Loucy (cell line): ENCODE results near the gene SYT8.

Experiments used
- H2AFZ ChIP-seq: fragments of 200-600 bp; sonication (generic); 2 replicates; pipeline ENCODE4 v1.6.0; 2016; ENCODE audit warnings: antibody characterized with exemption, mild to moderate bottlenecking, low read length, moderate library complexity
- H3F3A ChIP-seq: fragments of 200-600 bp; 2 replicates; pipeline ENCODE4 v1.6.0; 2016; ENCODE audit warnings: antibody characterized with exemption, low read depth, mild to moderate bottlenecking
- H3K27me3 ChIP-seq: fragments of 200-600 bp; sonication (generic); 2 replicates; pipeline ENCODE4 v1.6.1; 2014; ENCODE audit warnings: low read length, mild to moderate bottlenecking; ENCODE audit not compliant: insufficient read depth, poor library complexity, severe bottlenecking
- H3K36me3 ChIP-seq: fragments of 200-600 bp; sonication (generic); 2 replicates; pipeline ENCODE4 v1.6.1; 2016; ENCODE audit warnings: low read length; ENCODE audit not compliant: insufficient read depth
- H3K4me1 ChIP-seq: fragments of 200-600 bp; sonication (generic); 2 replicates; pipeline ENCODE4 v1.5.1; 2014; ENCODE audit warnings: low read length, mild to moderate bottlenecking; ENCODE audit not compliant: insufficient read depth, poor library complexity, severe bottlenecking
- H3K4me2 ChIP-seq: fragments of 200-600 bp; sonication (generic); 2 replicates; pipeline ENCODE4 v1.6.0; 2014; ENCODE audit warnings: antibody characterized with exemption, low read length, low read depth, mild to moderate bottlenecking; ENCODE audit not compliant: poor library complexity, severe bottlenecking
- H3K4me3 ChIP-seq: fragments of 200-600 bp; sonication (generic); 2 replicates; pipeline ENCODE4 v1.5.1; 2014; ENCODE audit warnings: low read length, mild to moderate bottlenecking, mixed read lengths; ENCODE audit not compliant: poor library complexity, severe bottlenecking
- H3K79me2 ChIP-seq: fragments of 200-600 bp; sonication (generic); 2 replicates; pipeline ENCODE4 v1.6.1; 2014; ENCODE audit warnings: low read length; ENCODE audit not compliant: insufficient read depth
- H3K9ac ChIP-seq: fragments of 200-600 bp; sonication (generic); 2 replicates; pipeline ENCODE4 v1.6.0; 2014; ENCODE audit warnings: mild to moderate bottlenecking, low read depth, low read length, moderate library complexity; ENCODE audit not compliant: poor library complexity, severe bottlenecking
- H3K9me2 ChIP-seq: fragments of 200-600 bp; sonication (generic); replicated peaks from 2 replicates; pipeline ENCODE4 v1.6.1; 2016; ENCODE audit warnings: low read depth, low read length, mixed read lengths
- H3K9me3 ChIP-seq: fragments of 200-600 bp; sonication (generic); 2 replicates; pipeline ENCODE4 v1.6.1; 2014; ENCODE audit warnings: mild to moderate bottlenecking, antibody characterized with exemption, low read length, low read depth; ENCODE audit not compliant: insufficient read depth
- H4K20me1 ChIP-seq: fragments of 200-600 bp; sonication (generic); 2 replicates; pipeline ENCODE4 v1.6.0; 2014; ENCODE audit warnings: antibody characterized with exemption, low read length, mild to moderate bottlenecking; ENCODE audit not compliant: insufficient read depth, poor library complexity, severe bottlenecking
- EZH2phosphoT487 ChIP-seq: fragments of 200-600 bp; IDR thresholded peaks from 2 replicates; pipeline ENCODE4 v1.6.1; 2018; ENCODE audit warnings: antibody characterized with exemption, mild to moderate bottlenecking, moderate library complexity, borderline replicate concordance
- TF ChIP-seq, protein P1 (sequence below): fragments of 200-600 bp; sonication (generic); conservative IDR thresholded peaks from 2 replicates; pipeline ENCODE4 v1.5.1; 2014; ENCODE audit warnings: mild to moderate bottlenecking, antibody characterized with exemption, low read length

SYT8 gene

DNA sequence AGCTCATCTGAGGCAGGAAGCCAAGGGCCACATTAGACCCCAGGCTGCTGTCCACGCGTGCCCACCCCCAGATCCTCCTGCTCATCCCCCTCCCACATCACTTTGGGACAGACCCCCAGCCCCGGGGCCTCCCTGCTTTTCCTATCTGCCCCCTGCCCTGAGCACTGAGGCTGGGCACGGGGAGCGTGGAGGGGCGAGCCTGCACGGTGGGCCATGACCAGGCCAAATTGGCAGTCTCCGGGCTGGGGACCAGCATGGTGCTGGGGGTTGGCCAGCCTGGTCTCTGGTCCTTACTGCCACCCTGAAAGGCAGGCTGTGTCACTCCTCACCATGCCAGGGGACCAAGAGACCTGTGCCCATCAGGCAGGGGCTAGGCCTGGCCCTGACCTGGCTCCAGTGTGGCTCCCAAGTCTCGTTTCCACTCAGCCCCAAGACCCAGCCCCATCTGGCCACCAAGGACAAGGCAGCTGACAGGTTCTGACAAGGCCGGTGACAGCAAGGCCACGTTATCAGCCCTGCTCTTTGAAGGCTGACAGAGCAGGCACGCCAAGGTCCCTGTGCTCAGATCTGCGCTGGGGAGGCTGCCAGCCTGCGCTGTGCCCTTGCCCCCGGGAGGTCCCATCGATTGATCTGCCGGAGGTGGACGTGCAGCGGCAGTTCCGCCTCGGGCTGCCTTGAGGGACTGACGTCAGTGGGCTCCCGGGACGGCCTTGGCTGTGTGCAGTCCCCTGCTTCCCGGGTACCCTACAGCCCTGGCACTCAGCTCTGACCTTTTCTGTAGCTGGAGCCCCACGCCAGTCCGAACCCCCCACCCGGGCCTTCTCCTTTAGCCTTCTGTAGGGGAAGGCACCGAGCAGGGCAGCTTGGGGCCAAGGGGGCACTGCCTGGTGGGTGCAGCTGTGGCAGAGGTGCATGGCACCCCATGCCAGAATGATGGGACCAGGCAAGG, 7.6 kb downstream of the SYT8 start:
- Histone ChIP-seq H2AFZ (no peak overlapping the region), H3K4me2 (no peak overlapping the region), H3K79me2 (no peaks in the 10 kb centered on the region), H3K9me3 (no peaks in the 10 kb centered on the region), H3K36me3 (no peaks in the 10 kb centered on the region), H3K4me3 (no peak overlapping the region), H4K20me1 (no peaks in the 10 kb centered on the region), H3K4me1 (peaks cover 40% of the 10 kb centered on the region), H3K27me3 (peaks cover 6% of the 10 kb centered on the region), H3F3A (no peaks in the 10 kb centered on the region), H3K9ac (no peak overlapping the region), H3K9me2 (no peaks in the 10 kb centered on the region)
- no peak for TF ChIP-seq EZH2phosphoT487
- TF ChIP-seq, protein P1, sequence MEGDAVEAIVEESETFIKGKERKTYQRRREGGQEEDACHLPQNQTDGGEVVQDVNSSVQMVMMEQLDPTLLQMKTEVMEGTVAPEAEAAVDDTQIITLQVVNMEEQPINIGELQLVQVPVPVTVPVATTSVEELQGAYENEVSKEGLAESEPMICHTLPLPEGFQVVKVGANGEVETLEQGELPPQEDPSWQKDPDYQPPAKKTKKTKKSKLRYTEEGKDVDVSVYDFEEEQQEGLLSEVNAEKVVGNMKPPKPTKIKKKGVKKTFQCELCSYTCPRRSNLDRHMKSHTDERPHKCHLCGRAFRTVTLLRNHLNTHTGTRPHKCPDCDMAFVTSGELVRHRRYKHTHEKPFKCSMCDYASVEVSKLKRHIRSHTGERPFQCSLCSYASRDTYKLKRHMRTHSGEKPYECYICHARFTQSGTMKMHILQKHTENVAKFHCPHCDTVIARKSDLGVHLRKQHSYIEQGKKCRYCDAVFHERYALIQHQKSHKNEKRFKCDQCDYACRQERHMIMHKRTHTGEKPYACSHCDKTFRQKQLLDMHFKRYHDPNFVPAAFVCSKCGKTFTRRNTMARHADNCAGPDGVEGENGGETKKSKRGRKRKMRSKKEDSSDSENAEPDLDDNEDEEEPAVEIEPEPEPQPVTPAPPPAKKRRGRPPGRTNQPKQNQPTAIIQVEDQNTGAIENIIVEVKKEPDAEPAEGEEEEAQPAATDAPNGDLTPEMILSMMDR: no peak

GRCh38 chr11:1843098-1843473, 8.3 kb downstream of the SYT8 start:
- H3K4me3 ChIP-seq: no peak overlapping the region
- H2AFZ ChIP-seq: no peak overlapping the region
- no peaks in the 10 kb centered on the region for H4K20me1 ChIP-seq
- H3K9me2 ChIP-seq: no peaks in the 10 kb centered on the region
- no peak overlapping the region for H3K4me2 ChIP-seq
- H3K4me1 ChIP-seq: peaks cover 37% of the 10 kb centered on the region
- H3K36me3 ChIP-seq: no peaks in the 10 kb centered on the region
- H3K9me3 ChIP-seq: no peaks in the 10 kb centered on the region
- no peaks in the 10 kb centered on the region for H3K79me2 ChIP-seq
- H3K9ac ChIP-seq: no peak overlapping the region
- TF ChIP-seq, protein P1: no peak
- peaks cover 6% of the 10 kb centered on the region for H3K27me3 ChIP-seq
- H3F3A ChIP-seq: no peaks in the 10 kb centered on the region

DNA sequence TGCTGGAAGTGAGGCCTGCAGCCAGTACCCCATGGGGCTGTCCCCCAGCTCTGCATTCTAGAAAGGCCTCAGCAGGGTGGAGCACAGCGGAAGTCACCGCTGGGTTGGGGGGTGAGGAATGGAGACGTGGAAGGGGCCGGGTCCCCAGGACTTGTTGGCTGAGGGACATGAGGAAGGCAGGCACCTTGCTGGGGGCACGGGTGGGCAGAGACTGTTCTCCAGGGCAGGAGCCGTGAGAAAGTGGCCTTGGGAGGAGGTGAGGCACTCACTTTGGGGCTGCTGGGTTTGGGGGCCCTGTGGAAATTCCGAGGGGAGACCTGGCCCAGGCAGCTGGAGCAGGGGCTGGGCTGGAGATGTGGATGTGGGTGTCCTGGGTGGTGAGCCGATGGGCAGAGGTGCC, 9.0 kb downstream of the SYT8 start:
- Histone ChIP-seq H3K9me3 (no peaks in the 10 kb centered on the region), H3F3A (no peaks in the 10 kb centered on the region), H3K27me3 (peaks cover 6% of the 10 kb centered on the region), H3K9ac (peak overlapping the region; percentile 34), H2AFZ (no peak overlapping the region), H3K79me2 (no peaks in the 10 kb centered on the region), H3K4me2 (peak overlapping the region; percentile 73), H3K36me3 (no peaks in the 10 kb centered on the region), H3K4me3 (peak overlapping the region; percentile 18), H4K20me1 (no peaks in the 10 kb centered on the region), H3K9me2 (no peaks in the 10 kb centered on the region), H3K4me1 (peaks cover 33% of the 10 kb centered on the region)
- TF ChIP-seq, protein P1: no peak
- TF ChIP-seq EZH2phosphoT487: no peak
